Body of pancreas (tissue), 4 donors: ENCODE results near the gene OR10H5. TPM values are rescaled to one million over a fixed set of nuclear protein-coding genes. Genes with fewer than 3 reads are reported as not detected.
"Not testable (repeated sequence)": the region's sequence is repeated elsewhere in the genome, so short reads cannot be mapped to it uniquely, and the experiment has no call there.

Experiments used
- ATAC-seq: fragments of 150-250 bp; one replicate; pipeline ENCODE4 v1.9.1; 2016
- DNase-seq, 4 donors: peaks; one replicate each; pipeline ENCODE4 v3.0.0-alpha.2; 2019
- H3K27ac ChIP-seq, 4 donors: fragments of 200-600 bp; sonication (generic); 1 replicate in 3 of 4; 2 replicates in 1 of 4; pipeline versions ENCODE4 v1.5.1 to v1.6.1; 2016 to 2019; ENCODE audit warnings: mild to moderate bottlenecking in 1 of 4, mixed read lengths in 1 of 4, moderate library complexity in 1 of 4
- H3K27me3 ChIP-seq, 2 donors: fragments of 200-600 bp; sonication (generic); one replicate each; pipeline ENCODE4 v1.6.0; 2016; ENCODE audit warnings: mild to moderate bottlenecking in 1 of 2
- H3K36me3 ChIP-seq, 2 donors: fragments of 200-600 bp; sonication (generic); replicated peaks in 1 of 2; 2 replicates each; pipeline ENCODE4 v1.5.1; 2016; ENCODE audit warnings: low read depth in 2 of 2; ENCODE audit not compliant: insufficient read depth in 1 of 2
- H3K4me1 ChIP-seq: fragments of 200-600 bp; sonication (generic); one replicate; pipeline ENCODE4 v1.6.0; 2016
- H3K4me3 ChIP-seq, 2 donors: fragments of 200-600 bp; sonication (generic); 1 replicate in 1 of 2; 2 replicates in 1 of 2; pipeline ENCODE4 v1.5.1; 2016 to 2019
- H3K9me3 ChIP-seq, 3 donors: fragments of 200-600 bp; sonication (generic); 1 replicate in 2 of 3; 2 replicates in 1 of 3; pipeline ENCODE4 v1.5.1; 2016
- CTCF ChIP-seq, 7 experiments: fragments of 450-650 bp in 4 of 7; fragments of 200-600 bp in 3 of 7; sonication (generic) in 3 of 7; IDR thresholded peaks; one replicate each; pipeline ENCODE4 v1.5.1; 2016 to 2019; ENCODE audit warnings: antibody characterized with exemption in 7 of 7
- POLR2A ChIP-seq, 3 donors: fragments of 450-650 bp; IDR thresholded peaks; one replicate each; pipeline ENCODE4 v1.6.1; 2016; ENCODE audit warnings: antibody characterized with exemption in 3 of 3, mild to moderate bottlenecking in 2 of 3
- WGBS, 2 donors: methylation state at CpG; one replicate each; pipeline ENCODE4 v1.1.5; 2017; 5-methylcytosine and 5-hydroxymethylcytosine counted together
- intact Hi-C: fragments of 100-400 bp; cut with DNase I; formaldehyde crosslinking; loops from one replicate; pipeline ENCODE4 v1.15.1; 2023
- total RNA-seq, 2 donors: library from RNA; depleted of rRNA; stranded (reverse); fragments of >200 nt; gene quantifications; one replicate each; pipeline ENCODE4 v1.1.0, GENCODE V29; 2016

The OR10H5 gene
- total RNA-seq, 2 donors from 2014 or later = not detected

GRCh38 chr19:15758379-15758778 lies 29.1 kb upstream of the OR10H5 start:
- intact Hi-C loops = no loop called here
- Histone ChIP-seq H3K4me3 (no peak overlapping the region), H3K27me3 (peaks cover 0 to 7% of the 10 kb centered on the region in 2 donors), H3K4me1 (no peaks in the 10 kb centered on the region), H3K36me3 (no peaks in the 10 kb centered on the region), H3K27ac (no peak overlapping the region), H3K9me3 (no peaks in the 10 kb centered on the region)
- DNase-seq (no peak), ATAC-seq (no peak)
- TF ChIP-seq CTCF (IDR thresholded peaks at IDR 0.05) = no peak
- 27 to 43% methylated on average over 2 of the region's 2 CpGs for WGBS, 2 donors

DNA sequence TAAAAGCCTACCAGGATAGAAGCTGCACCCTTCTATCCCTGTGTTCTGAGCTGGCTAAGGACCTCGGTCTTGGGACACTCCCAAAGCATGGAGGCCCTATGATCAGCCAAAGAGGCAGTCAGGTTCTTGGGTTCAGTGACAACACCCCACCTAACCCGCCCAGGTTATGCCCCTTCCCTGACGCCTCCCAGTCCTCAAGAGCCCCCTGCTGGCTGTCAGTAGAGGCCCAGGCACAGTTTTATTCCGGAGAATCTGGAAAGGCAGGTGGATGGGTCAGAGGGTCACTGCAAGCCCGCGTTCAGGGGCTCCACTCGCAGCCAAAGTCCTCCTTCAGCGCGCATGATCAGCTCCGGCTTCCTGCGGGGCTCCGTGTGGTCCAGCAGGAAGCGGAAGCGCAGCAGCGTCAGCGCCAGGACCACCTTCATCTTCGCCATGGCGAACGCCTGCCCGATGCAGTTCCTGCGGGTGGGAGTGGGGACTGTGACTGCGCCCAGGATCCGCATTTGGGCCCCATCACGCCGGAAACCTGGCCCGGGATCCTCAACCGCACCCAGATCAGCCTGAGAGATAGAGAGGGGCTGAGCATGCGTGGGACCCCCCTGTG lies 27.4 kb upstream of the OR10H5 start:
- H3K27ac ChIP-seq = no peak overlapping the region
- intact Hi-C loops = no loop called here
- peaks cover 0 to 7% of the 10 kb centered on the region in 2 donors for H3K27me3 ChIP-seq
- no peaks in the 10 kb centered on the region for H3K9me3 ChIP-seq
- H3K4me1 ChIP-seq = no peaks in the 10 kb centered on the region
- WGBS, 2 donors = 29 to 59% methylated on average over 11 to 27 of the region's 28 CpGs
- ATAC-seq = no peak
- H3K4me3 ChIP-seq = no peak overlapping the region
- no peak for DNase-seq
- TF ChIP-seq POLR2A (IDR thresholded peaks at IDR 0.05) = no peak
- TF ChIP-seq CTCF (IDR thresholded peaks at IDR 0.05) = no peak
- H3K36me3 ChIP-seq = no peaks in the 10 kb centered on the region

GRCh38 chr19:15769586-15769985 lies 17.9 kb upstream of the OR10H5 start:
- intact Hi-C loops = no loop called here
- Histone ChIP-seq H3K9me3 (no peaks in the 10 kb centered on the region), H3K27me3 (no peaks in the 10 kb centered on the region), H3K27ac (no peak overlapping the region), H3K4me1 (no peaks in the 10 kb centered on the region), H3K4me3 (no peak overlapping the region), H3K36me3 (no peaks in the 10 kb centered on the region)
- WGBS, 2 donors = 19 to 43% methylated on average over 2 to 6 of the region's 6 CpGs
- TF ChIP-seq POLR2A (IDR thresholded peaks at IDR 0.05) (no peak), CTCF (IDR thresholded peaks at IDR 0.05) (no peak)
- ATAC-seq = no peak
- DNase-seq = no peak

DNA sequence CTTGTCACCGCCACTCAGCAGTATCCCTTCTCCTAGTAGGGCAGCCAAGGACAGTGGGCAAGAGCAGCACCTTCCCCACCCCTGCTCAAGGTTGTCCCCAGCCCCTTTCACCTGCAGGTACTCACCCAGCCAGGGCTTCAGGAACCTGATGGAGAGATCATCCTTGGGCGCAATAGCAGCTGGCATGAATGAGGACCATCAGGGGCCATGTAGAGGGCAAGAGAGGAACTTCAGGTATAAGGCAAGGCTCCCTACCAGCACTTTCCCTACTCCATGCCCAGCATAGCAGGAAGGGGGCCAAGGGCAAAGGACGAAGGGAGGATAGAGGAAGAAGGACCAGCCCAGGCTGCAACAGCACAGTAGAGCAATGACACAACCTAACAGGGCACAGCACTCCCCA lies 13.3 kb upstream of the OR10H5 start:
- WGBS, 2 donors = 67 to 72% methylated on average over 3 of the region's 3 CpGs
- H3K9me3 ChIP-seq, H3K4me1 ChIP-seq, ATAC-seq, DNase-seq, H3K27ac ChIP-seq, H3K36me3 ChIP-seq, H3K27me3 ChIP-seq, intact Hi-C loops, H3K4me3 ChIP-seq: not testable (repeated sequence)

DNA sequence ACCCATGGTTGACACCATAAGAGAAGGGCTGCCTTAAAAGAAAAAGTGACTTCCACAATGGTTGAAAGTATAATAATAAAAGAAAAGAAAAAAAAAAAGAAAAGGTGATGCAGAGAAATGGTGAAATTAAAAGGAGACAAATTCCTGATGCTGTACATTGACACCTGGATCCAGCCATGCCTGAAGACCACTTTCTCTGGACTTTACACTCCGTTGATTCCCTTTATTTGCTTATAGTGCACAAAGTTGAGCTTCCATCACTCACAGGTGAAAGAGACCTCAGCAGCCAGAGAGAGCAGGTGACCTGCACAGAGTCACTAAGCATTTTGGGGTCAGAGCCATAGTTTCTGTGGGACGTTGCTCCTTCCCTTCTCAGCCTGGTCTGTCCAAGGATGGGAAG lies 12.2 kb upstream of the OR10H5 start:
- DNase-seq (no peak), ATAC-seq (no peak)
- Histone ChIP-seq H3K4me3 (no peak overlapping the region), H3K4me1 (peaks cover 9% of the 10 kb centered on the region), H3K27me3 (no peaks in the 10 kb centered on the region), H3K9me3 (no peaks in the 10 kb centered on the region), H3K27ac (no peak overlapping the region), H3K36me3 (no peaks in the 10 kb centered on the region)
- WGBS, 2 donors = 25 to 43% methylated on average over 2 of the region's 2 CpGs
- intact Hi-C loops = no loop called here
- TF ChIP-seq POLR2A (IDR thresholded peaks at IDR 0.05) (no peak), CTCF (IDR thresholded peaks at IDR 0.05) (no peak)
